Omental fat pad (tissue), 4 donors: ENCODE results near the gene MAST3. TPM values are rescaled to one million over a fixed set of nuclear protein-coding genes. Genes with fewer than 3 reads are reported as not detected.

Source experiments
- ATAC-seq: fragments of 150-250 bp; one replicate; pipeline ENCODE4 v1.9.1; 2016; ENCODE audit warnings: mild to moderate bottlenecking, moderate library complexity; ENCODE audit not compliant: low FRiP score
- DNase-seq: peaks from one replicate; pipeline ENCODE4 v3.0.0-alpha.2; 2019; ENCODE audit warnings: low spot score
- total RNA-seq, 4 donors: library from RNA; depleted of rRNA; stranded (reverse); fragments of >200 nt; gene quantifications; one replicate each; pipeline ENCODE4 v1.1.0, GENCODE V29; 2016
- TF ChIP-seq, protein P1 (sequence below), 3 donors: fragments of 450-650 bp; IDR thresholded peaks; one replicate each; pipeline ENCODE4 v1.5.1; 2016 to 2017; ENCODE audit warnings: antibody characterized with exemption in 3 of 3, mild to moderate bottlenecking in 3 of 3, moderate library complexity in 2 of 3

Gene MAST3
- total RNA-seq, 4 donors from 2014 or later: 4.5 to 14.8 (median 8.9) TPM

DNA sequence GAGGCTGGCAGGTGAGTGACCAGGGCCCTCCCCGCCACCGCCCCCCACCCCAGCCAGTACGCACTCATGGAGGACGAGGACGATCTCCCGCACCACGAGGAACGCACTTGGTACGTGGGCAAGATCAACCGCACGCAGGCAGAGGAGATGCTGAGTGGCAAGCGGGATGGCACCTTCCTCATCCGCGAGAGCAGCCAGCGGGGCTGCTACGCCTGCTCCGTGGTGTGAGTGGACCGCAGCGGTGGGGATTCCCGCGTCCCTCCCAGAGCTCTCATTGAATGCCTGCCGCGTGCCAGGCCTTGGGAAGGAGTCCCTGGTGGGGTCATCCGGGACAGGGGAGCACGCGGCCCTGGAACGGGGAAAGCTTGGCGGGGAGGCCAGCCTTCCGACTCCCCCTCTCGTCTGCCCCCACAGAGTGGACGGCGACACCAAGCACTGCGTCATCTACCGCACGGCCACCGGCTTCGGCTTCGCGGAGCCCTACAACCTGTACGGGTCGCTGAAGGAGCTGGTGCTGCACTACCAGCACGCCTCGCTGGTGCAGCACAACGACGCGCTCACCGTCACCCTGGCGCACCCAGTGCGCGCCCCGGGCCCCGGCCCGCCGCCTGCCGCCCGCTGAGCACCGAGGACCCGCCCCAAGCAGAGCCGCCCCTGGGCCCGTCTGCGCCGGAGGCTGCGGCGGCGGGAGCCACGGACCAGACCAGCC is 71.2 kb downstream of the MAST3 start:
- DNase-seq (no peak), ATAC-seq (no peak)
- TF ChIP-seq, protein P1, sequence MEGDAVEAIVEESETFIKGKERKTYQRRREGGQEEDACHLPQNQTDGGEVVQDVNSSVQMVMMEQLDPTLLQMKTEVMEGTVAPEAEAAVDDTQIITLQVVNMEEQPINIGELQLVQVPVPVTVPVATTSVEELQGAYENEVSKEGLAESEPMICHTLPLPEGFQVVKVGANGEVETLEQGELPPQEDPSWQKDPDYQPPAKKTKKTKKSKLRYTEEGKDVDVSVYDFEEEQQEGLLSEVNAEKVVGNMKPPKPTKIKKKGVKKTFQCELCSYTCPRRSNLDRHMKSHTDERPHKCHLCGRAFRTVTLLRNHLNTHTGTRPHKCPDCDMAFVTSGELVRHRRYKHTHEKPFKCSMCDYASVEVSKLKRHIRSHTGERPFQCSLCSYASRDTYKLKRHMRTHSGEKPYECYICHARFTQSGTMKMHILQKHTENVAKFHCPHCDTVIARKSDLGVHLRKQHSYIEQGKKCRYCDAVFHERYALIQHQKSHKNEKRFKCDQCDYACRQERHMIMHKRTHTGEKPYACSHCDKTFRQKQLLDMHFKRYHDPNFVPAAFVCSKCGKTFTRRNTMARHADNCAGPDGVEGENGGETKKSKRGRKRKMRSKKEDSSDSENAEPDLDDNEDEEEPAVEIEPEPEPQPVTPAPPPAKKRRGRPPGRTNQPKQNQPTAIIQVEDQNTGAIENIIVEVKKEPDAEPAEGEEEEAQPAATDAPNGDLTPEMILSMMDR (IDR thresholded peaks at IDR 0.05): no peak

DNA sequence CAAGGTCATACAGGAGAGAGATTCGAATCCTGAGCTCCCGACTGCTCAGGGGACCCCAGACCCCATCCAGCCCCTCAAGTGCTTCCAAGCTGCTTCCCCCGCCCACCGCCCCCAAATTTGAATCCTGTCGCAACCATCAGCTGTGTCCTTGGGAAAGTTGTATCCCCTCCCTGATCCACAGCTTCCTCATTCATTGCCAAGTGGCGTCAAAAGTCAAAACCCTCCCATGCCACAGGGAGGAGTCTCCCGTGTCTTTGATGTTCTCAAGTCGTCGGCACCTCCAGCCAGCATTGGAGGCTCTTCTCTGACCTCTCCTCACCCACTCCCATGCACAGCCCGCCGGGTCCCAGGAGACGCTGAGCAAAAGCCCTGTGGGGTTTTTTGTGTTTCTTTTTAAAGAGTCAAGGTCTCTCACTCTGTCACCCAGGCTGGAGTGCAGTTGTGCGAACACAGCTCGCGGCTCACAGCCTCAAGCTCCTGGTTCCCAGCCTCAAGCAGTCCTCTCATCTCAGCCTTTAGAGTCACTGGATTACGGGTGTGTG is 73.2 kb downstream of the MAST3 start:
- DNase-seq (no peak), ATAC-seq (no peak)
- TF ChIP-seq, protein P1 (IDR thresholded peaks at IDR 0.05): no peak

DNA sequence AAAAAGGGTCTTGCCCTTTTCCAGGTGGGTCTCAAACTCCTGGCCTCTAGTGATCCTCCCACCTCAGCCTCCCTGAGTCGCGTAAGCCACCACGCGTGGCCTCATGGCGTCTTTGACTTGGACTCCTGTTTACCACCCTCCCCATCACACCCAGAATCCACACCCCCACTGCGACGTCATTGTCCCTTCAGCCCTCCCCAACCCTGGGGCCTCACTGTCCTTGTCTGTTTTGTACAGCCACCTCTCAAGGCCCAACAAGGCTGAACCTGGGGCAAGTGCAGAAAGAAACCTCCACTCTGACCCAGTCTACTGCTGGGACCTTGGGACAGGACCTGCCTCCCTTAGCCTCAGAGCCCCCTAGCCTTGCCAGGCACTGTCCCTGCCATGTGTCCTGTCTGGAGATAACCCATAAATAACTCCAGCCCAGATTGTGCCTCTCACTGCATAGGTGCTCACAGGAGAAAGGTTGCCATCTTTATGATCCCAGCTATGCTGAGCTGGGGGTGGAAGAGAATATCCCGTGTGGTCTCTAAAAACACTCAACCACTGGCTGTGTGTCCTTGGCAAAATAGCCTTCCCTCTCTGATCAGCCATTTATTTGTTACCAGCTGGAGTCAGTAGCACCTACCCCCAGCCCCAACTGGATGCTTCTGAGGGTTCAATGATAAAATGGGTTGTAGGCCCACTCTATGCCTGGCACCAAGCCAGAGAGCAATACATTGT is 74.2 kb downstream of the MAST3 start:
- DNase-seq (no peak), ATAC-seq (no peak)
- TF ChIP-seq, protein P1 (IDR thresholded peaks at IDR 0.05): no peak

DNA sequence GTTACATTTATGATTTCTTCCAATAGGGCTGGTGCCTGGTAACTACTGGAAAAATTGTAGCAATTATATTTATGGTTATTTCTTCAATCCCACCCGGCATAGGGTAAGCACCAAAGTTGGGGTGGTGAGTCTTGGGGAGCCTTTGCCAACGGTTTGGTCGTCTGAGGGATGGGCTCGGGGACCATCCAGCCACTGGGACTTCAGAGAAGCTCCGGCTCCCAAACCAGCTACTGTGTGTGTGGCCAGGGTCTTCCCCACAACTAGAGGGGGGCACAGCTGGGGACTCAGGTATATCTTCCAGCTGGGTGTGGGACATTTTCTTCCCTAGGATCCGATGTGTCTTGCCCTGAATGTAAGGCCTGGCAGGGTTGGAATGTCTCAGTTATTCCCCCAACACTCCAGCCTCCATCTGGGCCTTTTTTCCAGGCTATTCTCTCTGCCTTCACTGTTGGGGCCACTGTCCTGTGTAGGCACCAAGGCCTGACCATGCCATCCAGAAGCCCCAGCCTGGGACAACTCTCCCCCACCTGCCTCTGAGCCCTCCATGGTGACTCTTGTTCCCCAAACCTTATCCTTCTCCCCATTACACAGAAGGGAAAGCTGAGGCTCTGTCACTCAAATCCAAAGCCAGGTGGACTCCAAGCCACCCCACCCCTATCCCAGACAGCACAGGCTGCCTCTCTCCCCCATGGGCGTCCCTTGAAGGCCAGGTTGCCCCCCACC is 74.9 kb downstream of the MAST3 start:
- ATAC-seq: no peak
- TF ChIP-seq, protein P1 (IDR thresholded peaks at IDR 0.05): no peak
- DNase-seq: no peak

DNA sequence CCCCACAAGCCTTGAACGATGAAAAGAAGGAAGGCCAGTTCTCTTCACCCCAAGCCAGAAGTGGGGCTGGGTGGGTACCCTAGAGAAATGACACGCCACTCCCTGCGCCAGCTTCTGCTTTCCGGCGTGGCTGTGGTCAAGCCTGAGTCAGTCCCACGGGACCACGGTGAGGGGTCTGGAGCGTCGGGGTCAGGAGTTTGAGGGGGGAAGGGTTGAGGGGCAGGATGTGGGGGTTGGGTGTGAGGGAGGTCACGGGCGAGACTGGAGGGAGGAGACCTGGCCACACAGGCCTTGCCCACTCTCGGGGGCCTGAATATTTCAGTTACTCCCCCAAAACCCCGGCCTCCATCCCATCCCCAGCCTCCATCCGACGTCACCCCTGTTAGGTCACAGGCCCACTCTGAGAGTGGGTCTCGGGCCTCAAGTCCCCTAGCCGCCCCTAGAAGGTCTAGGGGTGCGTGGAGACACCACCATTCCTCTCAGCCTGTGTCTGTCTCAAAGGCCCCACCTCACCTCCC is 75.5 kb downstream of the MAST3 start:
- ATAC-seq: peak; percentile 10
- DNase-seq: peak; percentile 62
- TF ChIP-seq, protein P1 (IDR thresholded peaks at IDR 0.05): no peak

DNA sequence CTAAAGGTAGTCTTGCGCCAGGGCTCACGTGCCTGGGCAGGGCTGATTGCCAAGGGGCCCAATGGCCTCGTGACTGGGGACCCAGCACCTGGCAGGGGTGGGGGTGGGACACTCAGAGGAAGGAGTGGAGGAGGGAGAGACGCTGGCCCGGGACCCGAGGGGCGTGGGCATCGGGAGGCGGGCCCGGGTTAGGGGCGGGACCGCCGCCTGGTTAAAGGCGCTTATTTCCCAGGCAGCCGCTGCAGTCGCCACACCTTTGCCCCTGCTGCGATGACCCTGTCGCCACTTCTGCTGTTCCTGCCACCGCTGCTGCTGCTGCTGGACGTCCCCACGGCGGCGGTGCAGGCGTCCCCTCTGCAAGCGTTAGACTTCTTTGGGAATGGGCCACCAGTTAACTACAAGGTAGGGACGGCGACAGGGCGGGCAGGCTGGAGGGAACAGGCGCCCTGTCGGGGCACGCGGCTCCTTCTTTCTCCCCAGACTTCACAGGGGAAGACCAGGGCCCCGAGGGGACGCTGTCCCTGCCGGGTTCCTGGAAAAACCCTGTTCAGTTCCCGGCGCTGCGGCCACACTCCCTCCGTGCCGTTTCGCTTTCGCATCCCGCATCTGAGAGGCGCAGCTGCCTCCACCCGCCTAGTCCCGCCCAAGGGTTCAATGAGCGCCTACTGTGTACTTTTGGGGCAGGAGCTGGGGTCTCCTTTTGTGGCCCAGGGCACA is 76.2 kb downstream of the MAST3 start, which contains the start of gene IFI30:
IFI30 (plus strand) TSS at position 242 of the 717 bp plus-strand sequence; CDS start at position 271, 29 bp downstream.
- TF ChIP-seq, protein P1 (IDR thresholded peaks at IDR 0.05): no peak
- no peak for DNase-seq
- peak; percentile 57 for ATAC-seq
